Activated T-helper 17 cell treated with anti-CD3 and anti-CD28 coated beads, Interleukin-2, amount 50 U/mL, for 72 hours (primary cell): ENCODE measurements around the gene CLECL1. TPM values are rescaled to one million over a fixed set of nuclear protein-coding genes. Genes with fewer than 3 reads are reported as not detected.
"Not testable (repeated sequence)": the region's sequence is repeated elsewhere in the genome, so short reads cannot be mapped to it uniquely, and the experiment has no call there.

Experiments used
- ATAC-seq: fragments of 150-1000 bp; cut with Tn5 transposase; replicated peaks from 2 replicates; pipeline ENCODE4 v1.10.0; 2021; ENCODE audit warnings: mild to moderate bottlenecking, moderate library complexity
- H3K27ac Mint-ChIP-seq: one replicate; pipeline ENCODE4 v1.8.0; 2022; ENCODE audit warnings: mixed read lengths
- H3K27me3 Mint-ChIP-seq: one replicate; pipeline ENCODE4 v1.8.0; 2022; ENCODE audit warnings: mixed read lengths
- H3K36me3 Mint-ChIP-seq: one replicate; pipeline ENCODE4 v1.8.0; 2022; ENCODE audit warnings: low read depth, mild to moderate bottlenecking, mixed read lengths
- H3K4me1 Mint-ChIP-seq: one replicate; pipeline ENCODE4 v1.8.0; 2022; ENCODE audit warnings: mixed read lengths
- H3K4me3 Mint-ChIP-seq: one replicate; pipeline ENCODE4 v1.8.0; 2022; ENCODE audit warnings: mild to moderate bottlenecking, mixed read lengths
- H3K9me3 Mint-ChIP-seq: one replicate; pipeline ENCODE4 v1.8.0; 2022; ENCODE audit warnings: mixed read lengths
- total RNA-seq, 2 donors: library from RNA; stranded (reverse); gene quantifications; one replicate each; pipeline ENCODE4 v1.2.3, GENCODE V29; 2022

Gene CLECL1
- total RNA-seq, 2 donors from 2014 or later, result 6.1 to 7.7 TPM

GRCh38 chr12:9740106-9740750, 7.3 kb upstream of the CLECL1 start:
- no peaks in the 10 kb centered on the region for H3K9me3 Mint-ChIP-seq
- H3K4me3 Mint-ChIP-seq, result peak overlapping the region; percentile 41
- H3K36me3 Mint-ChIP-seq, result peaks cover 5% of the 10 kb centered on the region
- H3K27me3 Mint-ChIP-seq, result no peaks in the 10 kb centered on the region
- no peak for ATAC-seq
- H3K4me1 Mint-ChIP-seq, result peaks cover 37% of the 10 kb centered on the region
- H3K27ac Mint-ChIP-seq, result peak overlapping the region; percentile 29

- not testable (repeated sequence) for H3K27me3 Mint-ChIP-seq, H3K9me3 Mint-ChIP-seq, H3K36me3 Mint-ChIP-seq, ATAC-seq, H3K27ac Mint-ChIP-seq
- H3K4me1 Mint-ChIP-seq, result peaks cover 31% of the 10 kb centered on the region
- peak overlapping the region; percentile 46 for H3K4me3 Mint-ChIP-seq
These were observed 6.7 kb upstream of the CLECL1 start for GRCh38 chr12:9739404-9740105.

GRCh38 chr12:9738905-9739304, 6.0 kb upstream of the CLECL1 start:
- H3K27me3 Mint-ChIP-seq, ATAC-seq, H3K9me3 Mint-ChIP-seq, H3K36me3 Mint-ChIP-seq, H3K27ac Mint-ChIP-seq: not testable (repeated sequence)
- Mint-ChIP-seq H3K4me1 (peaks cover 31% of the 10 kb centered on the region), H3K4me3 (peak overlapping the region; percentile 46)

DNA sequence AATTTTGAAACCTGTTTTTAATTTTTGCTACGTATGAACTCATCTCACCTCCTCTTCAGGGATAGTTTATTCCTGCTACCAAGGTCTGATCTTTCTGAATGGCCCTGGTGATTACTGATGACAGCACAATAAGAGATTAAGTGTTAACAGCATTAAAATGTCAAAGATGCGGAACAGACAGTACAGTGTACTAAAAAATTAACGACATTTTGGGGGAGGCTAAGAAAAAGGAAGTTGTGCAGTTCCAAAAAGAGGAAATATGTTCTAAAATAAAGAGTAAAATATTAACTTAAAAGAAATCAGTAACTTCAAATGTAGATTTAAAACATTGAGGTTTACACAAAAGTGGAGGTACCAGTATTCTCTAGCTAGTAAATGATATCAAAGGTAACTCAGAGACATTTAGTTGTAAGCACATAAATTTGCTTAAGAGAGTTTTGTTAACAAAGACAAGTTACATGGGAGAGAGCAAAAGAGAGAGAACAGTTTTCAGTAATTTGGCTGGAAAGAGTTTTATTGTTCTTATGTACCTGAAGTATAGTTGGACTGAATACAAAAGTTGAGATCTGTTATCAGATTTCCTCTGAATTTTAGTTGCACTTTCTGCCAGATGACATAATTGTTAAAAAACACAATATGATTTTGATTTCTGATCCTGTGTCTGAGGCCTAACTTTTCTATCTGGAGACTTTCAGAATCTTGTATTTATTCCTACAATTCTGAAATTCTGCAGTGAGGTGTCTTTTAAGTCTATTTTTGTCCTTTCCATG, 4.2 kb upstream of the CLECL1 start:
- peaks cover 31% of the 10 kb centered on the region for H3K4me1 Mint-ChIP-seq
- H3K4me3 Mint-ChIP-seq, result peak overlapping the region; percentile 62
- ATAC-seq, result no peak

DNA sequence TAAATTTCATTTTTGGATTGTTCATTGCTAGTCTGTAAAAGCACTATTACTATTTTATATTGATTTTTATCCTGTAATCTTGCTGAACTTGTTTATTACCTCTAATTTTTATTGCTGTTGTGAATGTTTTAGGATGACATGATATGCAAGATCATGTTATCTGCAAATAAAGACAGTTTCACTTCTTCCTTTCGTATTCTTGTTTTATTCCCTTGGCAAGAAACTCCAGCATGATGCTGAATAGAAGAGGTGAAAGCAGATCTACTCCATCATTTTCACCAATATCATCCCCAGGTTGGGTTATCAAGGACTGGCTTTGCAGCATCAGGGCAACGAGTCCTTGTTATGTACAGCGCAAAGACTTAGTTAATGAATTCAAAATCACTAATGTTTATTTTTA, 2.7 kb upstream of the CLECL1 start:
- no peaks in the 10 kb centered on the region for H3K9me3 Mint-ChIP-seq
- ATAC-seq, result no peak
- H3K4me3 Mint-ChIP-seq, result no peak overlapping the region
- no peaks in the 10 kb centered on the region for H3K36me3 Mint-ChIP-seq
- peaks cover 25% of the 10 kb centered on the region for H3K4me1 Mint-ChIP-seq
- no peak overlapping the region for H3K27ac Mint-ChIP-seq
- H3K27me3 Mint-ChIP-seq, result no peaks in the 10 kb centered on the region

More for the DNA sequence above, 4.2 kb upstream of the CLECL1 start:
- Mint-ChIP-seq H3K36me3 (peaks cover 5% of the 10 kb centered on the region), H3K27ac (peak overlapping the region; percentile 69), H3K9me3 (no peaks in the 10 kb centered on the region), H3K27me3 (no peaks in the 10 kb centered on the region)

DNA sequence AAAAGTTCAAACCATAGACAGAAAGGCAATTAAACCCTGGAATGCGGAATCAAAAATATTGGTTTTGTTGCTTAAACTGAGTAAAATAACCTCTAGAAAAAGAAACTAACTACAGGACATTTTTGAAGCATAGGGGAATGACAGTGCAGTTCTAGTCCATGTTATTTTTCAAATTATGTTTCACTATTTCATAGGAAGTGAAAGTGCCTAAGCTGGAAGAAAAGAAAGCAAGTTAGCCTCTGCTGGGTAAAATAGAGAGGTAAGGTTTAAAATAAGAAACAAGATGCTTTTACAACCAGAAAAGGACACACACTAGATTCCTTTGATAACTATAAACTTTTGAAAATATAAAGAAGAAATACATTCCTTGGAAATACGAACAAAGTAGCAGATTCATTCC, 1.1 kb downstream of the CLECL1 start:
- no peak overlapping the region for H3K27ac Mint-ChIP-seq
- H3K36me3 Mint-ChIP-seq, result no peaks in the 10 kb centered on the region
- H3K27me3 Mint-ChIP-seq, result no peaks in the 10 kb centered on the region
- peaks cover 13% of the 10 kb centered on the region for H3K4me1 Mint-ChIP-seq
- ATAC-seq, result no peak
- H3K9me3 Mint-ChIP-seq, result no peaks in the 10 kb centered on the region
- H3K4me3 Mint-ChIP-seq, result peak overlapping the region; percentile 73

DNA sequence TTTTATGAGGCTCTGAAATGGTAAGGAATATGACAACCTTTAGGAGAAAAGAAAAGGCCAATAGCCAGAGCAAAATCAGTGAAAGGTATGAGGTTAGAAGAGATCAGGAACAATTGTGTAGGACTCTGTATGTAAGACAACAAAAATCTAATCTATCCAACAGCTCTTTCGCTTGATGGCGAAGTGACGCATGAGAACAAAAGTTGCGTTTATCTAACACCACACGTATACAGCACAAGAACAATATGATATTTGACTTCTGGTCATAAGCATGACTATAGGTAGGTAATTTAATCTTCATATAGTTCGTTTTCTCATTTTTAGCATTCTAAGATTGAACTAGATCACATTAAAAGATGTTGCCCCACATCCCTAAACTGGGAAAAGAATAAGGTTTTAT, 1.5 kb downstream of the CLECL1 start:
- Mint-ChIP-seq H3K27ac (no peak overlapping the region), H3K9me3 (no peaks in the 10 kb centered on the region), H3K36me3 (no peaks in the 10 kb centered on the region), H3K27me3 (no peaks in the 10 kb centered on the region), H3K4me1 (peaks cover 10% of the 10 kb centered on the region), H3K4me3 (peak overlapping the region; percentile 73)
- no peak for ATAC-seq

DNA sequence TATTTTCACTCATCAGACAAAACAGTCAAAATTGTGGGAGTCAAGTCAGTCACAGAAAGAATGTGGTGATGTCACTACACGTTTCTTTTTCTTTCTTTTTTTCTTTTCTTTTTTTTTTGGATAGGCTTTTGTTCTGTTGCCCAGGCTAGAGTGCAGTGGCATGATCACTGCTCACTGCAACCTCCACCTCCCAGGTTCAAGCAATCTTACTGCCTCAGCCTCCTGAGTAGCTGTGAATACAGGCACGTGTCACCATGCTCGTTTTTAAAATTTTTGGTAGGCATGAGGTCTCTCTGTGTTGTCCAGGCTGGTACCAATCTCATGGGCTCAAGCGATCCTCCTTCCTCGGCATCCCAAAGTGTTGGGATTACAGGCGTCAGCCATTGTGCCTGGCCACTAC, 2.3 kb downstream of the CLECL1 start:
- Mint-ChIP-seq H3K27ac (no peak overlapping the region), H3K36me3 (no peaks in the 10 kb centered on the region), H3K4me3 (peak overlapping the region; percentile 73), H3K9me3 (no peaks in the 10 kb centered on the region), H3K4me1 (peaks cover 10% of the 10 kb centered on the region), H3K27me3 (no peaks in the 10 kb centered on the region)
- ATAC-seq, result no peak

DNA sequence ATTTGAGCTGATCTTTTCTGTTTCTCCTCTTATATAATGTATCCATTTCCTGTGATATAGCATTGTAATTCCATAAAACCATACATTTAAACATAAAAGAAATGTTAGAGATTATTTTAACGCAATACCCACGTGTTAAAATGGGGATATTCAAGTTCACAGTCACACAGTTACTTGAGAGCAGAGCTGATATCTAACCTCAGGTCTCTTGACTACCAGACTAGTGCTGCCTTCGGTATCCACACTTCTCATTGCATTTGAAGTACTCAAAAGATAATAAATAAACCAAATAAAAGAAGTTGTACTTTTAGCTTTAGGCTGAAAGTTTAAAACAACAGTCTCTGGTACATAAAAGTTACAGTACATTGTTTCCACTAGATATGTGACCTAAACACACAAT, 2.9 kb downstream of the CLECL1 start:
- Mint-ChIP-seq H3K4me1 (peaks cover 10% of the 10 kb centered on the region), H3K4me3 (peak overlapping the region; percentile 10), H3K27me3 (no peaks in the 10 kb centered on the region), H3K36me3 (no peaks in the 10 kb centered on the region), H3K27ac (no peak overlapping the region), H3K9me3 (no peaks in the 10 kb centered on the region)
- no peak for ATAC-seq

DNA sequence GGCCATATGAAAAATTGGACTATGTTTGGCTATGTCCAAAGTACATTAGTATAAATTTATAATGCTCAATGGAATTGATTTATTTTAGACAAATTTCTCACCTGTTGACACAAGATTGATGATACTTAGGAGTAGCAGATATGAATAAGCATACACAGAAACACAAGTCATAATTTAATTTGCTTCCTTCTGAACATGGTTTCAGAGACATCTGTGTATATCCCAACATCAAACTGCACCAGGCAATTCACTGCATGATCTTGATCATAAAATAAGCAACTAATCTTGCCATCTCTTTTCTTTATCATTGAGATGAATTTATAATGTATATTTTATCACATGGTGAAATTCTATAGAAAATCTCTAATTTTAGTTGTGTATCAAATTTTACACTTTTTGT, 3.8 kb downstream of the CLECL1 start:
- Mint-ChIP-seq H3K27me3 (no peaks in the 10 kb centered on the region), H3K9me3 (no peaks in the 10 kb centered on the region), H3K4me3 (no peak overlapping the region), H3K4me1 (peaks cover 10% of the 10 kb centered on the region), H3K27ac (no peak overlapping the region), H3K36me3 (no peaks in the 10 kb centered on the region)
- ATAC-seq, result no peak

DNA sequence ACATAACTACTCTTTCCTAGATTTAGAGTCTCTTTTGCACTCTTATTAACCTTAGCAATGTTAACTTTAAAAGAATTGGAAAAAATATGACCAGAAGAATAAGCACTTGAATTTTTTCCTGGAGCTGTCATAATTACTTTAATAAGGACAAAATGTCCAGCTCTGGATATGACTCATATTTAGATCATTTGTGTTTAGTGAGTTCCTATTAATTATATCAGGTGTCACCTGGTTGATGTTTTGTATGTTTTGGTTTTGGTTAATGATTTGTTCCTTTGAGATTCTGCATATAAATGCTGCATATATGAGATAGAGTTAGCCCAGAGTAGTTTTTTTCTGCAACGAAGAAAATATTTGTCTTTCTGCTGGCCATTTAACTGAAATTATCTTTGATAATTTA, 5.1 kb downstream of the CLECL1 start:
- H3K27me3 Mint-ChIP-seq, result no peaks in the 10 kb centered on the region
- H3K4me1 Mint-ChIP-seq, result peaks cover 5% of the 10 kb centered on the region
- no peak for ATAC-seq
- H3K27ac Mint-ChIP-seq, result no peak overlapping the region
- no peak overlapping the region for H3K4me3 Mint-ChIP-seq
- H3K9me3 Mint-ChIP-seq, result no peaks in the 10 kb centered on the region
- no peaks in the 10 kb centered on the region for H3K36me3 Mint-ChIP-seq

- H3K27me3 Mint-ChIP-seq, result no peaks in the 10 kb centered on the region
- ATAC-seq, result no peak
- no peaks in the 10 kb centered on the region for H3K4me1 Mint-ChIP-seq
- H3K9me3 Mint-ChIP-seq, result no peaks in the 10 kb centered on the region
- no peak overlapping the region for H3K4me3 Mint-ChIP-seq
- no peak overlapping the region for H3K27ac Mint-ChIP-seq
- no peaks in the 10 kb centered on the region for H3K36me3 Mint-ChIP-seq
These were observed 7.6 kb downstream of the CLECL1 start for GRCh38 chr12:9725213-9725870.

- Mint-ChIP-seq H3K27ac (no peak overlapping the region), H3K27me3 (no peaks in the 10 kb centered on the region), H3K36me3 (no peaks in the 10 kb centered on the region), H3K4me3 (no peak overlapping the region), H3K4me1 (peaks cover 5% of the 10 kb centered on the region), H3K9me3 (no peaks in the 10 kb centered on the region)
- no peak for ATAC-seq
These were observed 8.9 kb downstream of the CLECL1 start for GRCh38 chr12:9724023-9724422.

- Mint-ChIP-seq H3K4me1 (peaks cover 5% of the 10 kb centered on the region), H3K4me3 (no peak overlapping the region), H3K27me3 (no peaks in the 10 kb centered on the region), H3K36me3 (no peaks in the 10 kb centered on the region), H3K9me3 (no peaks in the 10 kb centered on the region), H3K27ac (no peak overlapping the region)
- no peak for ATAC-seq
These were observed 11.4 kb downstream of the CLECL1 start for GRCh38 chr12:9721394-9722092.
